Stimulated activated naive CD8-positive, alpha-beta T cell treated with anti-CD3 and anti-CD28 coated beads, Interleukin-15, Interleukin-2, amounts not matched to agents 100 ng/mL and 50 ng/mL, for 24 hours (primary cell): ENCODE results near the gene KDM1B.

Experiments used
- H3K27ac Mint-ChIP-seq: one replicate; pipeline ENCODE4 v1.8.0; 2021; ENCODE audit warnings: mild to moderate bottlenecking, mixed read lengths
- H3K27me3 Mint-ChIP-seq: one replicate; pipeline ENCODE4 v1.8.0; 2021; ENCODE audit warnings: mixed read lengths
- H3K36me3 Mint-ChIP-seq: one replicate; pipeline ENCODE4 v1.8.0; 2021; ENCODE audit warnings: low read depth, mixed read lengths
- H3K4me1 Mint-ChIP-seq: one replicate; pipeline ENCODE4 v1.8.0; 2021; ENCODE audit warnings: low read depth, mixed read lengths
- H3K4me3 Mint-ChIP-seq: one replicate; pipeline ENCODE4 v1.8.0; 2021; ENCODE audit warnings: mild to moderate bottlenecking, mixed read lengths
- H3K9me3 Mint-ChIP-seq: one replicate; pipeline ENCODE4 v1.8.0; 2021; ENCODE audit warnings: mixed read lengths

KDM1B gene

DNA sequence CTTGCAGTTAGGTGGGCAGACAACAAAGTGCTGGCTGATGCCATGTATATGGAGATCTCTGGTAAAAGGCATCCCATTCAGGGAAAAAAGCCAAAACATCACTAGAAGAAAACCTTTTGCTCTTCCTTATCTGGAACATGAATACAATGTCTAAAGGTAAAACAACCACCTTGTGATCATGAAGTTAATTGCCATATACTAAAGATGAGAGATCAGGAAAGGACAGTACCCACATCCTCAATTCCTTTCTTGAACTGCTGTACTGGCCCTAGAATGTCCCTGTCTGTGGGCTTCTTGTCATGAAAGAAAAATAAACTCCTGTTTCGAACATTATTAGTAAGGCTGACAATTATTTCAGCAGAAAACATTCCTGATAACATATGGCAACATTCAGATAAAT lies 89.9 kb downstream of the KDM1B start:
- peaks cover 97% of the 10 kb centered on the region for H3K36me3 Mint-ChIP-seq
- peaks cover 79% of the 10 kb centered on the region for H3K4me1 Mint-ChIP-seq
- no peak overlapping the region for H3K27ac Mint-ChIP-seq
- H3K4me3 Mint-ChIP-seq = no peak overlapping the region
- no peaks in the 10 kb centered on the region for H3K9me3 Mint-ChIP-seq
- no peaks in the 10 kb centered on the region for H3K27me3 Mint-ChIP-seq

DNA sequence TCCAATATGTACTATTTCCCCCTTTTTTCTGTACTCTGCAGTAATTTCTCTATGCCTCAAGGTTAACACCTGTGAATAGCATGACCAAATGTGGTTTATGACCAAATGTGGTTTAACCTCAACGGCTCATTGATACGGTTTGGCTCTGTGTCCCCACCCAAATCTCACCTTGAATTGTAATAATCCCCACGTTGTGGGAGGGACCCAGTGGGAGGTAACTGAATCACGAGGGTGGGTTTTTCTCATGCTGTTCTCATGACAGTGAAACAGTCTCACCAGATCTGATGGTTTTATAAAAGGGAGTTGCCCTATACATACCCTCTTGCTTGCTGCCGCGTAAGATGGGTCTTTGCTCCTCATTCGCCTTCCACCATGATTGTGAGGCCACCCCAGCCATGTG lies 90.4 kb downstream of the KDM1B start:
- no peaks in the 10 kb centered on the region for H3K9me3 Mint-ChIP-seq
- H3K4me3 Mint-ChIP-seq = peak overlapping the region; percentile 51
- H3K36me3 Mint-ChIP-seq = peaks cover 91% of the 10 kb centered on the region
- H3K27ac Mint-ChIP-seq = peak overlapping the region; percentile 67
- no peaks in the 10 kb centered on the region for H3K27me3 Mint-ChIP-seq
- H3K4me1 Mint-ChIP-seq = peaks cover 79% of the 10 kb centered on the region

DNA sequence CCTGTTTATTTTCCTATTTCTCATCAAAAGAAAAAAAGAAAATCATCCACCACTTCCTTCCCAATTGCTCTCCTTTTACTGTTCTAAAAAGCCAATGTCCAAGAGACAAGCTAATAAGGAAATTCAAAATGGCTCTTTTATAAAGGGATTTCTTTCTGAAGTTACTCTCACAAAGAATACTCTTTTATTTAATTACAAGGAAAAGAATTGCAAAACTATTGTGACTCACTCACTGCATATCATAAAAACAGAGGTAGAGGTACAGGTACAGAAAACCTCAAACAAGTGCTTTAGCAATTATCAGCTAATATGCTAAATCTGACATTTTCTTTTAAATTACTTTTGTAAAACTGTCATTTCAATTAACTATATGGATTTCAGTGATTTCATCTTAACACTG lies 91.0 kb downstream of the KDM1B start:
- Mint-ChIP-seq H3K9me3 (no peaks in the 10 kb centered on the region), H3K4me1 (peaks cover 76% of the 10 kb centered on the region), H3K27me3 (no peaks in the 10 kb centered on the region), H3K36me3 (peaks cover 87% of the 10 kb centered on the region), H3K4me3 (no peak overlapping the region), H3K27ac (no peak overlapping the region)

DNA sequence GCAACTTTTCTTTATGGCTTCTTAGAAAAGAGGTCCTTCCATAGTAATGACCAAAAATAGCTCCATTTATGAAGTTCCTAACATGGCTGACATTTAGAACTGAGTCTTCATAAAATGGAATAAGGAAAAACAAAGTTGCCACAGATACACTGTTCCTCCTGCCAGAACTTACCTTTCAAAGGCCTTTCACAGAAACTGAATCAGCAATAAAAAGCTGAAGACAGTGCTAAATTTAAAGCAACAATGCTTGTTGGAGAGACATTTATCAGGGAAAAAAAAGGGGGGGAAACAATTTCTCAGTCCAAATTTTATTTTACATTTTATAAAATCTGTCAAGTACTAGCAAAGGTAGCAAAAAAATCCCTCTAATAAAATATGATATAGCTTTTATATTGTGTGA lies 91.8 kb downstream of the KDM1B start:
- no peak overlapping the region for H3K4me3 Mint-ChIP-seq
- H3K36me3 Mint-ChIP-seq = peaks cover 88% of the 10 kb centered on the region
- no peak overlapping the region for H3K27ac Mint-ChIP-seq
- H3K27me3 Mint-ChIP-seq = no peaks in the 10 kb centered on the region
- H3K9me3 Mint-ChIP-seq = no peaks in the 10 kb centered on the region
- H3K4me1 Mint-ChIP-seq = peaks cover 68% of the 10 kb centered on the region

DNA sequence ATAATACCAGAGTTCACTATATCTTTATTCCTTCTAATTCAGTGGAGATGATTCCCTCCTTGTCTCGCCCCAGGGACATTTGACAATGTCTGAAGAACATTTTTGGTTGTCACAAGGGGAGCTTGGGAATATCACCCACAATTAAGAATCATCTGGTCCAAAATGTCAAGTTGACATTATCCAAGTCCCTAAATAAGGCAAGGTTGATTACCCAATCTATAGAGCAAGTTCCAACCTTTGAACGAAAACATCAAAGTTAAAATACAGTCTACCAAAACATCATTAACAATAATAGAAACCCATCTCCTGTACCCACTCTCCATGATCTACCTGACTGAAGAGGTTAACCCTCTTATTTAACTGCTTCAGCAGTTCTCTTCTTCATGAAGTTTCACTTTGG lies 93.5 kb downstream of the KDM1B start:
- no peak overlapping the region for H3K27ac Mint-ChIP-seq
- H3K36me3 Mint-ChIP-seq = peaks cover 84% of the 10 kb centered on the region
- H3K4me3 Mint-ChIP-seq = no peak overlapping the region
- H3K27me3 Mint-ChIP-seq = no peaks in the 10 kb centered on the region
- H3K4me1 Mint-ChIP-seq = peaks cover 51% of the 10 kb centered on the region
- no peaks in the 10 kb centered on the region for H3K9me3 Mint-ChIP-seq

DNA sequence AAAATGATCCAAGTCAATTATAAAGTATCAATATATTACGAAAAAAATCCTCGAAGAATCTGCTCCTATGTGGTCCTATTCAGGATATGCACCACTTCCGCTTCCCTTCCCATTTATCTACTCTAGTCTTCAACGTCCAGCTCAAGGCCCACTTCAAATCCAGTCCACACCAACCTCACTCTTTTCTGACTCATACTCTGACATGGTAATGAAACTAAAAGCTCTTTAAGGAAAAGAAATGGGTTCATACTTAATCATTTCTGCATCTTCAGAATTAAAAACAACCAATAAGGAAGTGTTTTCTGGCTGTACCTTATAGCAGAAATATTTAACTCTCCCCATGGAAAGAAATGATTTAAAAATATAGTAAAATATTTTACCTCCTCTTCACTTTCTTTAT lies 94.0 kb downstream of the KDM1B start:
- no peaks in the 10 kb centered on the region for H3K9me3 Mint-ChIP-seq
- no peak overlapping the region for H3K27ac Mint-ChIP-seq
- H3K4me3 Mint-ChIP-seq = no peak overlapping the region
- no peaks in the 10 kb centered on the region for H3K27me3 Mint-ChIP-seq
- peaks cover 47% of the 10 kb centered on the region for H3K4me1 Mint-ChIP-seq
- H3K36me3 Mint-ChIP-seq = peaks cover 83% of the 10 kb centered on the region

DNA sequence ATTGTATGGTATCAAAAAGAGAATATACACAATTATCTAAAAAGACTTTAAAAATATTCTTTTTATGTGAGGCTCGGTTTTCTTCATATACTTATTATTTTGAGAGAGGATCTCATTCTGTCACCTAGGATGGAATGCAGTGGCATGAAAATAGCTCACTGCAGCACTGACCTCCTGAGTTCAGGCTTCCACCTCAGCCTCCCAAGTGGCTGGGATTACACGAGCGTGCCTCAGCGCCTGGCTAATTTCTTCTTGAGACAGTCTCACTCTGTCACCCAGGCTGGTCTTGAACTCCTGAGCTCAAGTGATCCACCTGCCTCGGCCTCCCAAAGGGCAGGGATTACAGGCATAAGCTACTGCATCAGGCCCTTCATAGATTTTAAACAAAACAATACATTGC lies 98.4 kb downstream of the KDM1B start:
- H3K27me3 Mint-ChIP-seq = no peaks in the 10 kb centered on the region
- no peaks in the 10 kb centered on the region for H3K9me3 Mint-ChIP-seq
- H3K27ac Mint-ChIP-seq = no peak overlapping the region
- no peak overlapping the region for H3K4me3 Mint-ChIP-seq
- peaks cover 11% of the 10 kb centered on the region for H3K4me1 Mint-ChIP-seq
- H3K36me3 Mint-ChIP-seq = peaks cover 78% of the 10 kb centered on the region

DNA sequence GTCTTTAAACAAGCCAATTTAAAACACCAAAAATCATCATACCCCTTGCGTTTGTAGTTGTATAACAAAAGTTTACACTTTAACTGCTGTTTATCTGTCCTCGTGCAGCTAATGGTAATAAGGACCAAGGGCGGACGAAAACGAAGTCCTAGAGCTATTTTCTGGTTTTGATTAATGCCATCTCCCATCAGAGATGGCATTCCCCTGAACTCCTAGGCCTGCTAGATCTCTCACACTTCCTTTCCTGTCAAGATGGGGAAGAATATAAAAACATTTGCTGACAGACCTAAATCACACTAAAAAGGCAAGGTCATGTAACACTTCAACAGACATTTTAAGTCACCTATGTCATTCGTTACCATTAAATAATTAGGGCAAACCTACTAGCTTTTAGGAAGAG lies 99.6 kb downstream of the KDM1B start:
- no peak overlapping the region for H3K27ac Mint-ChIP-seq

DNA sequence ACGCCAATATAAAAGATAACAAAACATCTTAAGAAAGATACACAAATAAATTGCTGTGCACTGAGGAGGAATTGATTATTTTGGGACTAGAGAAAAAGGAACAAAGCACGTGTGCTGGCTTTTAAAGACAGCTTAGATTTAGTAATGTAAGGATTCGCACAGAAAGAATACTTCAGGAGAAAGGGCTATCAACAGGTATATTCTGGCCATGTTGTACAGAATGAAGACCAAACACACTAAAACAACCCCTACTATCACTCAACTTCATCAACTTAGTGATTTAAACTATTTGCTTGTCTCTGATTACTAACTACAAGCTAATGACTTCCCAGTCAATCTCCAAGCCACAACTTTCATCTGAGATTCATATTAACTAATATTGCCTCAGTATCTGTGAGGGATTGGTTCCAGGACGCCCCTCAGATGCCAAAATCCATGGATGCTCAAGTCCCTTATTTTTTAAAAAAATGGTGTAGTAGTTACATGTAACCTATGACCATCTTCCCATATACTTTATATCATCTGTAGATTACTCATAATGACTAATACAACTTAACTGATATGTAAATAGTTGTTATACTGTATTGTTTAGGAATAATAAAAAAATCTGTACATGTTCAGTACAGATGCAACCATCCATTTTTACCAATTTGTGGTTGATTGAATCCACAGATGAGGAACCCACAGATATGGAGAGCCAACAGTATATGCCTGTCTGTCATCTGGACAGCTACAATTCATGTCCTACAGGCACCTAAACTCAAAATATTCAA lies 104.6 kb downstream of the KDM1B start:
- Mint-ChIP-seq H3K4me3 (peak overlapping the region; percentile 98), H3K27me3 (no peaks in the 10 kb centered on the region), H3K4me1 (peaks cover 48% of the 10 kb centered on the region), H3K36me3 (peaks cover 81% of the 10 kb centered on the region), H3K27ac (peak overlapping the region; percentile 87), H3K9me3 (no peaks in the 10 kb centered on the region)

More for the DNA sequence above, 99.6 kb downstream of the KDM1B start:
- Mint-ChIP-seq H3K9me3 (no peaks in the 10 kb centered on the region), H3K4me1 (peaks cover 9% of the 10 kb centered on the region), H3K4me3 (no peak overlapping the region), H3K27me3 (no peaks in the 10 kb centered on the region), H3K36me3 (peaks cover 73% of the 10 kb centered on the region)

DNA sequence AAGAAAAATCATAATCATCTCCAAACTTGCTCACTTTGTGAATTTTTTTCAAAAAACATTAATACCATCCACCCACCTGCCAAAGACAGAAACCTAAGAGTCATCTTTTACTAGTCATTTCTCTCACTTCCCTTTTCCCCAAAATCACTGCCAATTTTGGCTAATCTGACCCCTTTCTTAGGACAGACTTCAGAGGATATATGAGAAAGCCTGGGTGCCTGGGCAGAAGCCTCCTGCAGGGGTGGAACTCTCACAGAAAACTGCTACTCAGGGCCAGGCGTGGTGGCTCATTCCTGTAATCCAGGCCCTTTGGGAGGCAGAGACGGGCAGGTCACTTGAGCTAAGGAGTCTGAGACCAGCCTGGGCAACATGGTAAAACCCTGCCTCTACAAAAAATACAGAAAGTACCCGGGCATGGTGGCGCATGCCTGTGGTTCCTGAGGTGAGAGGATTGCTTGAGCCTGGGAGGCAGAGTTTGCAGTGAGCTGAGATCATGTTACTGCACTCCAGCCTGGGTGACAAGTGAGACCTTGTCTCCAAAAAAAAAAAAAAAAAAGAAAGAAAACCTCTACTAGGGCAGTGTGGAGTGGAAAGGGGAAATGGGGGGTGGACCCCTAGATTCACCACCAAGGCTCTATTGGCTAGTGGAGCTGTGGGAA lies 105.4 kb downstream of the KDM1B start:
- no peaks in the 10 kb centered on the region for H3K27me3 Mint-ChIP-seq
- H3K9me3 Mint-ChIP-seq = peaks cover 3% of the 10 kb centered on the region
- peaks cover 55% of the 10 kb centered on the region for H3K4me1 Mint-ChIP-seq
- H3K4me3 Mint-ChIP-seq = peak overlapping the region; percentile 98
- peaks cover 77% of the 10 kb centered on the region for H3K36me3 Mint-ChIP-seq
- peak overlapping the region; percentile 87 for H3K27ac Mint-ChIP-seq

DNA sequence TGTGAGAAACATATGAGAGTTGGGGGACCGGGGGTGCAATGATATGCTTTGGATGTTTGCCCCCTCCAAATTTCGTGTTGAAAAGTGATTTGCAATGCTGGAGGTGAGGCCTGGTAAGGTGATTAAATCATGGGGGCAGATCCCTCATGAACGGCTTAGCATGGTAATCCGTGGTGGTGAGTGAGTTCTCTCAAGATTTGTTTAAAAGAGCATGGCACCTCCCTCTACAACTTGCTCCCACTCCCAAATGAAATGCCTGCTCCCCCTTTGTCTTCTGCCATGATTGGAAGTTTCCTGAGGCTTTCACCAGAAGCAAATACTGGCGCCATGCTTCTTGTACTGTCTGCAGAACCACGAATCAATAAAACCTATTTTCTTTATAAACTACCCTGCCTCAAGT lies 106.7 kb downstream of the KDM1B start:
- Mint-ChIP-seq H3K36me3 (peaks cover 66% of the 10 kb centered on the region), H3K27ac (peak overlapping the region; percentile 40), H3K4me3 (peak overlapping the region; percentile 98), H3K27me3 (no peaks in the 10 kb centered on the region), H3K4me1 (peaks cover 57% of the 10 kb centered on the region), H3K9me3 (peaks cover 4% of the 10 kb centered on the region)

DNA sequence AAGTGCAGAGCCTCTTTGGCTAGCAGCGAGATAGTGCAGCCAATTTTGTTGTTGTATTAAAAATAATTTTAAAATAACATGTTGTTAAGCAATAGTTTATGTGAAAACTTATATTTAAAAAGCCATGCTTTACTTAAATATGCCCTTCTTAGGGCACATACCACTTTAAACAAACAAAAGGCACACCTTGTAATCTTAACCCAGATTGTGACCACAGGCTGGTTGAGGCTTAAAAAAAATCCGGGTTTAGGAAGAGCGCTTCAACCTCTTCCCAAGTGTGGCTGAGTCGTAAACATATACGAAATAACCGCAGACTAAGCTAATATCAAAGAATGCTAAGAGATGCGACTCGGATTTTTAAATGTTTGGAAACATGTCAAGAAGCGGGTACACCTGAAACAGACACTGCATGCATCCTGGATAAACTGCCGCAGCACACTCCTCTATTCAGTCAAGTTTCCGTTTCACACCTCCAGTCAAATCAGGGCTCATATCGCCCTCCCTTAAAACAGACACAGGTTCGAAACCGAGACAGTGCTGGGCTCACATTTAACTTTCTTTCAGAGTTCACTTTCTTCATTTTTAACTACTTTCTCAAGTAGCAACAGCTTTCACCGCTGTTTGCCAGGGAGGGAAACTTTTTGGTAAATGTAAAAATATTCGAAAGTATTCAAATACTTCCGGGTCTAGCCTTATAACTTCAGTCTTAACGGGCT lies 107.6 kb downstream of the KDM1B start:
- Mint-ChIP-seq H3K27ac (peak overlapping the region; percentile 96), H3K9me3 (peaks cover 4% of the 10 kb centered on the region), H3K27me3 (no peaks in the 10 kb centered on the region), H3K4me3 (peak overlapping the region; percentile 98), H3K36me3 (peaks cover 56% of the 10 kb centered on the region), H3K4me1 (peaks cover 57% of the 10 kb centered on the region)

DNA sequence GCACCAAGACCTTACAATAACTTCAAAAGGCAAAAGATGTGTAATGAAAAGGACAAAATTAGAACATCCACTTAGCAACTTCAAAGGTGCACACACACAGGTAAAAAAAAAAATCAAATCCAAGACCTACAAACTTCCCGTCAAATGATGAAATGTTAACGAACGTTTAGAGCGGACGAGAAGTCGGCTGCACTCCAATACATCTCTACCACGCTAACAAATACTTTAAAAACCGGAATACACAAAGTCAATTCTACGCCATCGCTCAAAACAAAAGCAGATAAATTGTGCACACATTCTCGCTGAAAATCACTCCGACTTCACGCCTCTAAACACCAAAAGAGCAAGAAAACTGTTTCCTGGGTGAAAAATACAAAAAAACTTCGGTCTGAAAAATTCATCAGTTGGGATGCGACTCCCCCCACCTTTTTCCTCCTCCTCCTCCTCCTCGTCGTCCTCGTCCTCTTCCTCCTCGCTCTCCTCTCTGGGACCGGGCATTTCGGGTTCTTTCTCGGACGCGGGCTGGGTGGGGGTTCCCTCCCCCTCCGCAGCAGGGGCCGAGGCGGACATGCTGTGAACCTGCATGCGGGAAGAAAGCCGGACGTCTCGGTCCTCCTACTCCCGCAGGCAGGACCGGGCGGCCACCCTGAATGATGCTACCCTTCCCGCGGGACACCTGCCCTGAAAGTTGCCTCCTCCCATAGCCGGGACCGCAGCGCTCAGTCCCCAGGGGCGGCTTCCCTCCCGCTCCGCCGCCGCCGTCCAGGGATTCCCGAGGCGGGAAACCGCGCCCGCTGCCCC lies 108.4 kb downstream of the KDM1B start:
- Mint-ChIP-seq H3K27ac (peak overlapping the region; percentile 96), H3K27me3 (no peaks in the 10 kb centered on the region), H3K4me3 (peak overlapping the region; percentile 98), H3K9me3 (peaks cover 4% of the 10 kb centered on the region), H3K36me3 (peaks cover 49% of the 10 kb centered on the region), H3K4me1 (peaks cover 55% of the 10 kb centered on the region)

DNA sequence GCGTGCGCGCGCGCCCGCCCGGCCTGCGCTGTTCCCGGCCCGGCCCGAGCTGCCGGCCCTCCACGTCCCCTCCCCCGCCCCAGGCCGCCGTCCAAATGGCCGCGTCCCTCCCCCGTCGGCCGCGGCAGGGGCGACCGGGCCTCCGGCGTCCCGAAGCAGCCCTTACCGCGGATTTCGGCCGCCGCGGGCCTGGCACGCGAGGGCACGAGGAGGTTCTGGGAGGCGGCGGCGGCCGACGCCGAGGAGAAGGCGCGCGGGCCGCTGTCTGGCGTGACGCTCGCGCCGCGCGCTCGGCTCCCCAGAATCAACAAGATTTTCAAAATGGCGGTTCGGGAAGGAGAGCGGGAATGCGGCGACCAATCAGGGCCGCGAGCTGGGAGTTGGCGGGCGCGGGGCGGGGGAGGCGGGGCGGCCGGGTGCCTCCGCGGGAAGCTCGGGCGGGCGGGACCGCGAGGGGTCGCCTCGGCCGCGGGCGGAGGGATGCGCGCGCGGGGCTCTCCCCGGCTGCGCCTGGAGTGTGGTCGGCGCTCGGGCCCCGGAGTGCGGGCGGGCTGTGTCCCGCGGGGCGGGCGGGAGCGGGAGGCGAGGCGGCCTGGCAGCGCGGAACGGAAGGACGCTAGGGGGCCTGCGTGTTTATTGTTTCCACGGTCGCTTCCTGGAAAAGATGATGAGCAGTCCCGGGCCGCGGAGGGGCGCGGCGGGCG lies 109.1 kb downstream of the KDM1B start, which contains the start of gene DEK:
Gene DEK, minus strand, starts transcription at position 312 of the 704 bp plus-strand sequence. CDS start 543 bp downstream, outside the sequence.
- Mint-ChIP-seq H3K27me3 (no peaks in the 10 kb centered on the region), H3K36me3 (peaks cover 47% of the 10 kb centered on the region), H3K9me3 (peaks cover 4% of the 10 kb centered on the region), H3K4me1 (peaks cover 52% of the 10 kb centered on the region), H3K27ac (peak within 1 kb of the TSS; percentile 96), H3K4me3 (peak within 1 kb of the TSS; percentile 98)
